NCI-H446 (cell line): ENCODE measurements around the gene KCNQ1.

Source experiments
- DNase-seq, 2 experiments: peaks; one replicate each; lab custom pipeline; 2025; lab: John Stamatoyannopoulos, UW

The KCNQ1 gene

GRCh38 chr11:2549876-2550605 lies 105.2 kb downstream of the KCNQ1 start:
- no peak for DNase-seq

DNA sequence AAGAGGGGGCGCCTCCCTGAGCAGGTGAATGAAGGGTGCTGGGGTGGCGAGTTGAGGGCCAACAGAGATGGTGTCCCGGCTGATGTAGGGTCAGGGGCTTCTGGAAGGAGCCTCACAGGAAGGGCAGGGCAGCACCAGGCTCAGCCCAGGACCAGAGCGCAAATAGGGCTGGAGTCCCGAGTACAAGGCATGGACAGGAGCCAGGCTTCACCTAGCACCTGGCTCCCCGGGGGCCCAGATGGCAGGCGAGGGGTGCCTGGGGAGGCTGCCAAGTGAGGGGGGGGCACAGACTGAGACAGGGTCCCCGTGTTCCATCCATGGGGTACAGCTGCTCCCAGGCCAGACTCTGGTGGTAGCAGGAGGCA lies 105.8 kb downstream of the KCNQ1 start:
- DNase-seq: no peak

GRCh38 chr11:2551131-2551530 lies 106.3 kb downstream of the KCNQ1 start:
- no peak for DNase-seq

- no peak for DNase-seq
These were observed 107.4 kb downstream of the KCNQ1 start for GRCh38 chr11:2552210-2552609.

DNA sequence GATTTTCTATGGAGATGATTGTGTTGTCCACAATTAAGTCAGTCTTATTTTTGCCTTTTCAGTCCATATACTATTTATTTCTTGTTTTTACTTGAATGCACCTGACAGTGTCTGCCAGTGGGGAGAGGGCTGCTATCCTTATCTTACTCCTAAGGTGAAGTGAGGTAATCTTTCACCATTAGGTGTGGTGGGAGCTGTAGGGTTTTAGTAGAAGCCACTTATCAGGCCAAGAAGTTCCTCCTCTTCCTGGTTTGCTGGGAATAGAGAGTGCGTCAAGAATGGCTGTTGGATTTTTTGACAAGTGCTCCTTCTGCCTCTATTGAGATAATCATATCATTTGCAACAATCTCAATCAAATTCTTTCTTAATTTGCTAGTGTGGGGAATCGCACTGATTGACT lies 108.4 kb downstream of the KCNQ1 start:
- DNase-seq: no peak

DNA sequence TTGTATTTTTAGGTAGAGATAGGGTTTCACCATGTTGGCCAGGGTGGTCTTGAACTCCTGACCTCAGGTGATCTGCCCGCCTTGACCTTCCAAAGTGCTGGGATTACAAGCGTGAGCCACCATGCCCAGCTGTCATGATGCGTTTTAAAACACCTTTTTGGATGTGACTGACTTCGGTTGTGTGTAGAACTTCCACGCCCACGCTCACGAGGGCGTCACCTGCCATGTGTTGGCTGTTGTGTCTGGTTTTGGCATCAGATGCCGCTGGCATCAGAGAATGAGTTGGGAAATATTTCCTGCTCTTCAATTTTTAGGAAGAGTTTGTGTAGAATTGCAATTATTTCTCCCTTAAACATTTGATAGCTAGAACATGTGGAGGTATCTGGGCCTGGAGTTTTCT lies 109.1 kb downstream of the KCNQ1 start:
- no peak for DNase-seq

DNA sequence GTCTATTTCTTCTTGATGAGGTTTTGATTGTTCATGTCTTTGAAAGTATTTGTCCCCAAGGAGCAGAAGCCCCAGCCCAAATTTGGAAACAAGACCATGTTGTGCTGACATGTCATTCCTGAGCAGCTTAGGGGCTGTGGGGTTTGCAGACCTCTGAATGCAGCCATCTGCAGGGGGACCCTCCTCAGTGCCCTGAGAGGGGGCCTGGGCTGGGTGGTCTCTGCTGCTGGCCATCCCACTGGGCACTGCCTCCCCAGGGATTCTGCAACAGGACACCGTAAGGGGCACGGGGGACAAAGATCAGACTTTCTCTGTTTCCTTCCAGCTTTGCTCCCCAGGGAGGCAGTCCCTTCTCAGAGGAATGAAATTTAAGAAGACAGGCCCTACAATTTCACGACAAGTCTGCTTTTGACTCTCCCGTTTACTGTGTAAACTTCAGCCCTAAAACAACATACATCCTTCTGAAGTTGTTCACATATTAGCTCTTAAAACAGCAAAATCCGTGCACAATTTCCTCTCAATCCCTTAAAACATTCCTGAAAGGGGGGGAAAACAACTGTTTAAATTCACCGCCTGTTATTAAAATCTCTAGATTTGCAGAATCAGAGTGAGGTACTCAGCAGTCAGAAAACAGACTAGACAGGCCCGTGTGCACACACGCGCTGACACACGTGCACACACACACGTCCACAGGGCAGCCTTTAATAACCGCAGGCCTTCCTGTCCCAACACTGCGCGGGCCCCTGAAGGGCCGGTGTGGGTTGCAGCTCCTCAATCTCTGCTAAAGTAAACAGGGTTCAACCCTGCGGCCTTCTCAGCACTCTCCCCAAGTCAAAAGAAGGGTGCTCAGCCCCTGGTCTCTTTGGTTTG lies 109.8 kb downstream of the KCNQ1 start:
- DNase-seq: no peak

GRCh38 chr11:2555336-2555735 lies 110.5 kb downstream of the KCNQ1 start:
- DNase-seq: no peak

DNA sequence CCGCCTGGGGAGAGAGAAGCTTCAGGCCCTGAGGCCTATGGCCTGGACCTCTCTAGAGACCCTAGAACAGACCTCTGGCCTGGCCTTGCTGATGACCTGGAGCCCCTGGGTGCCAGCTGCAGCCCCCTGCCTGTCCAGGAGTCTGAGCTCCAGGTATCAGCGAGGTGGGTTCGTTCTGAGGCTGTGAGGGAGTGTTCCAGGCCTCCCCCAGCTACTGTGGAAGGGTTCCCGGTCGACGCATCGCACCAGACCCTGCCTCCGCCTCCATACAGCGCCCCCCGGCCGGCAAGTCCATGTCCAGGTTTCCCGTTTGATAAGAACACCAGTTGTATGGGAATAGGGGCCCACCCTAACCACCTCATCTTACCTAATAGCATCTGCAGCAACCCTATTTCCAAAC lies 111.1 kb downstream of the KCNQ1 start:
- DNase-seq: no peak

DNA sequence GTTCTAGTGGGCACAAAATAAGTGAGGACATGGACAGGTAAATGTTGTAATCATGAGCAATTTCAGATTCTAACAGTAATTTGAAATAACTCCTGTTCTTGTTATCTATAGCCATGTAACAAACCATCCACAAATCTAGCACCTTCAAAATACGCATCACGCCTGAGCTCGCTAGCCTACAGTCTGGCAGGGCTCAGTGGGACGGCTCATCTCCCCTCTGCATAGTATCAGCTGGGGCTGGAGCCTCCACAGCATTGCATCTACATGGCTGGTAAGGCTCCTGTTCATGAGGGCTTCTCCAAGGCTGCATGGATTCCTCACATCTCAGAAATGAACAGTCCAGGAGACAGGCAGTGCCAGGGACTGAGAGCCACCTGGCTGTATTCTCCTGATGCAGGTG lies 112.6 kb downstream of the KCNQ1 start:
- no peak for DNase-seq

DNA sequence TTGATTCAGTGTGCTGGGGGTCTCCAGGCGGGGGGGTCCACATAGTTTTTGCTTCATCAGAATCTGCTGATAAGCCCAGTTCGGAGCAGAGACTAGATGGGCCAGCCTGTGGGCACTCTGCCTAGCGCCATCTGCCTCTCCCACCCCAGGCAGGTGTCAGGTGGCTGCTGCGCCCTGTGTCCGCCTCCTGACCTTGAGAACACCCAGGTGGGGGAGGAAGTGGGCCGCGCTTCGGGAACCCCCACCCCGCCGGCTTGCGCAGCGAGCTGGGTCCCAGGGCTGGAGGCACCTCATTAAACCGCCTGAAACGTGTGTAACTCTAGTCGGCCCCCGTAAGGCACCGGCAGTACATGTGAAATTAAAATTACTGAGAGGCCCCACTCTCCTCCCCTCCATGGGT lies 113.6 kb downstream of the KCNQ1 start:
- no peak for DNase-seq

DNA sequence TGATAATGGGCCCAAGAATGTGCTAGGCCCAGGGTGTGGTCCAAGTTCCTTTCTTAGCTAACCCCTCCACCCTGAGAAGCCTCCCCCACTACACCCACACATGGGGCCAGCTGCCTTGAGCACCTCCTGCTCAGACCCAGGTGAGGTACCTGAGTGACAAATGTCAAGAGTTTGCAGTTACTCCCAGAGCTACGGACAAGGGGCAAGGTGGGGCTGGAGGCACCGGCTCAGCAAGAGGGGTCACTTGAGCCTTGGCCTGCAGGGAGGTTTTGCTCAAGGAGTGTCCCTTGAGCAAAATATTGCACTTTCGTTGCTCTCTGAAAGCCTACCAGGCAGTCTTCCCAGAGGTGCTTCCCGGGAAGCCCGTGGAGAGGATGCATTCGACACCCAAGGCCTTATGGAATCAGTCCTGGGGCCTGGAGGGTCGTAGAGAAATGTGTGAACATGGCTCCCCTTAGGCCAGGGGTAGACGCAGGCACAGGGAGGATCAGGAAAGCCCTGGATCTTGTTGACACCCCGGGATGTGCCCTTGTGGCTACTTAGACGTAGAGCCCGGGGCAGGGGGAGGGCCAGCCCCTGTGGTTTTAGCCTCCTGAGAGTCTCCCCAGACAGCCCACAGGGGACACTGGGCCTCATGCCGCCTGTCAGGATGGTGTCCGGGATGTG lies 114.2 kb downstream of the KCNQ1 start:
- no peak for DNase-seq

DNA sequence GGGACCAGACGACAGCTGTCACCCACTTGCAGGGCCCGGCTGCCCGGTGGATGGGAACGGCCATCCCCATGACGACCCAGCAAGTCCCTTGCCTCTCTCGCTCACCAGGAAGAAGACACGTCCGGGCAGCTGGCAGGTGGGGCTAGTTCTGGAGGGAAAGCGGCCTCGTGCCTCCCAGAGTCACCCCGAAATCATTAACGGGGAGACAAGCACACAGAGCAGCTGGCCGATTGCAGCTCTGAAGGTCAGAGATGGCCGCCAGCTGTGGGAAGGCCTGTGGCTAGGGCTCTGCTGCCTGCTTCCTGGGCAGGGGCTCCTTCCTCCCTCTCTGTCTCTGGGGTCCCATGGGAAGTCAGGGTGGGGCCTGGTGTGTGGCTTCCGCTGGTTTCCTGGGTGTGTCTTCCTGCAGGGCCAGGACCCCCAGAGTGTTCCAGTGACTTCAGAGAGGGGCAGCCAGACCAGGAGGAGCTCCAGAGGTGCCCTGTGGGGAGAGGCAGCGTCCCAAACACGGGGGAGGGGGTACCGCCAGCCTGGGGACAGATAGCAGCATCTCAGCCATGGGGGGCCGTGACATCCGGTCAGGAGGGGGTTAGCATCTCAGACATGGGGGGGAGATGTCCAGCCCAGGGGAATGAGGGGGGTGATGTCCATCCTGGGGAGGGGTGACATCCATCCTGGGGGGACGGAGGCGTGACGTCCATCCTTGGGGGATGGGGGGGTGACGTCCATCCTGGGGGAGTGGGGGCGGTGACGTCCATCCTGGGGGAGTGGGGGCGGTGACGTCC lies 114.9 kb downstream of the KCNQ1 start:
- no peak for DNase-seq

- no peak for DNase-seq
These were observed 117.1 kb downstream of the KCNQ1 start for GRCh38 chr11:2561696-2562581.

GRCh38 chr11:2562890-2563212 lies 118.0 kb downstream of the KCNQ1 start:
- DNase-seq: no peak

GRCh38 chr11:2563213-2564007 lies 118.6 kb downstream of the KCNQ1 start:
- DNase-seq: no peak

DNA sequence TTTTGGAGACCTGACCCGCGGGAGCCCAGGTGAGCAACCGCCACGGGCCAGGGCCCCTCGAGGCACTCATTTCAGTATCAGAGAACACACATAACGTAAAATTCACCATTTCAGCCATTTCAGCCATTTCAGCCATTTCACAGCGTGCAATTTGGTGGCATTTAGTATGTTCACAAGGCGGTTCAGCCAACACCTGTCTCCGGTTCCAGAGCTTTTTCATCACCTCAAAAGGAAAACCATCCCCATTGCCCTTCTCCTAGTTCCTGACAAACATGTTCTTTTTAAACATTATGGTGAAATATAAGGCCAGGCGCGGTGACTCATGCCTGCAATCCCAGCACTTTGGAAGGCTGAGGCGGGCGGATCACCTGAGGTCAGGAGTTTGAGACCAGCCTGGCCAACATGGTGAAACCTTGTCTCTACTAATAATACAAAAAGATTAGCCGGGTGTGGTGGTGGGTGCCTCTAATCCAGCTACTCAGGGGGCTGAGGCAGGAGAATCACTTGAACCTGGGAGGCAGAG lies 119.3 kb downstream of the KCNQ1 start:
- no peak for DNase-seq

GRCh38 chr11:2564588-2565425 lies 120.0 kb downstream of the KCNQ1 start:
- no peak for DNase-seq
